HEK293 (cell line): ENCODE measurements around the gene SEMA4D.

Experiments used
- CTCF ChIP-seq: fragments of 450-650 bp; formaldehyde crosslinking; IDR thresholded peaks from 2 replicates; pipeline ENCODE4 v1.5.1; 2016; ENCODE audit warnings: missing biosample characterization, missing genetic modification characterization
- ZFP41 ChIP-seq: fragments of 450-650 bp; formaldehyde crosslinking; IDR thresholded peaks from 2 replicates; pipeline ENCODE4 v1.5.1; 2016; ENCODE audit warnings: missing biosample characterization, missing genetic modification characterization, borderline replicate concordance
- ZNF121 ChIP-seq: fragments of 450-650 bp; formaldehyde crosslinking; IDR thresholded peaks from 2 replicates; pipeline ENCODE4 v1.5.1; 2016; ENCODE audit warnings: missing biosample characterization, missing genetic modification characterization
- ZNF274 ChIP-seq, 2 experiments: fragments of 200-500 bp in 1 of 2; fragments of 450-650 bp in 1 of 2; sonication (Bioruptor generic) in 1 of 2; formaldehyde crosslinking in 1 of 2; IDR thresholded peaks; 2 replicates each; pipeline versions ENCODE4 v1.5.1 to v1.6.1; 2014 to 2016; ENCODE audit warnings: borderline replicate concordance in 1 of 2, inconsistent platforms in 1 of 2, low read length in 1 of 2, missing biosample characterization in 1 of 2, missing genetic modification characterization in 1 of 2
- ZNF48 ChIP-seq: fragments of 450-650 bp; formaldehyde crosslinking; IDR thresholded peaks from 2 replicates; pipeline ENCODE4 v1.5.1; 2016; ENCODE audit warnings: missing biosample characterization, missing genetic modification characterization
- ZSCAN4 ChIP-seq: fragments of 450-650 bp; formaldehyde crosslinking; IDR thresholded peaks from 2 replicates; pipeline ENCODE4 v1.5.1; 2017; ENCODE audit warnings: missing biosample characterization, missing genetic modification characterization

GRCh38 chr9:89543111-89543510, 45.2 kb upstream of the SEMA4D start:
- TF ChIP-seq ZFP41 (tag by site-specific recombination) (no peak), ZNF274 (IDR thresholded peaks at IDR 0.05; ENCODE audit: low read length) (no peak), ZNF274 (tag by site-specific recombination; IDR thresholded peaks at IDR 0.05; ENCODE audit: borderline replicate concordance) (no peak), CTCF (tag by site-specific recombination) (no peak), ZSCAN4 (tag by site-specific recombination) (no peak), ZNF48 (tag by site-specific recombination) (no peak), ZNF121 (tag by site-specific recombination) (no peak)
